ENCODE results near the gene ZNF331.

ZNF331 gene

DNA sequence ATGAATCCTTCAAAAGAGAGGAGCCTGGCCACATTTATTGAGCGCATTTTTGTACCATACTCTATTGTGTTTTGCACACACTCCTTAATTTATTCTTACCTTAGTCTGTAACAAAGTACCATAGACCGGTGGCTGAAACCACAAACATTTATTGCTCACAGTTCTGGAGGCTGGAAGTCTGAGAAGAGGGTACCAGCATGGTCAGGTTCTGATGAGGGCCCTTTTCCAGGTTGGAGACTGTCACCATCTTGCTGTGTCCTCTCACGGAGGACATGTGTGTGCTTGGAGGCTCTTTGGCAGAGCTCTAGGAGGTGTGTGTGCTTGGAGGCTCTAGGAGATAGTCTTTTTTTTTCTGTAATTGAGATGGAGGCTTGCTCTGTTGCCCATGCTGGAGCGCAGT is 2.1 kb downstream of the ZNF331 start:
- Histone ChIP-seq H3K9me2 (replicated peaks; ENCODE audit: insufficient read depth, low read length) (no peaks in the 10 kb centered on the region), H3K27me3 (ENCODE audit: low read length) (no peaks in the 10 kb centered on the region), H3K79me2 (ENCODE audit: insufficient read depth, low read length) (no peaks in the 10 kb centered on the region; the same call in 1 of the 2 replicates), H3K4me3 (ENCODE audit: insufficient read depth, low read length, poor library complexity, severe bottlenecking) (no peak overlapping the region), H2AFZ (ENCODE audit: low read depth, low read length, severe bottlenecking) (no peak overlapping the region), H3K27ac (ENCODE audit: low read depth, low read length) (no peak overlapping the region), H3K9me3 (ENCODE audit: insufficient read depth, low read length) (no peaks in the 10 kb centered on the region), H3K4me2 (ENCODE audit: low read depth, low read length, poor library complexity, severe bottlenecking) (no peak overlapping the region), H3K36me3 (ENCODE audit: low read length) (no peaks in the 10 kb centered on the region), H3K9ac (ENCODE audit: low read length) (no peak overlapping the region), H4K20me1 (ENCODE audit: low read depth, low read length) (no peaks in the 10 kb centered on the region), H3F3A (ENCODE audit: insufficient read depth) (no peaks in the 10 kb centered on the region)
- no peak for TF ChIP-seq EZH2phosphoT487 (conservative IDR thresholded peaks at IDR 0.05; ENCODE audit: low read length)
- no peak for TF ChIP-seq CTCF (IDR thresholded peaks at IDR 0.05; ENCODE audit: insufficient read depth, low read length, poor library complexity, severe bottlenecking)

- H3F3A ChIP-seq (ENCODE audit: insufficient read depth) = no peaks in the 10 kb centered on the region
- H3K9me3 ChIP-seq (ENCODE audit: insufficient read depth, low read length) = no peaks in the 10 kb centered on the region
- H3K79me2 ChIP-seq (ENCODE audit: insufficient read depth, low read length) = peaks cover 14% of the 10 kb centered on the region
- H3K9ac ChIP-seq (ENCODE audit: low read length) = no peak overlapping the region
- no peaks in the 10 kb centered on the region for H3K27me3 ChIP-seq (ENCODE audit: low read length)
- H2AFZ ChIP-seq (ENCODE audit: low read depth, low read length, severe bottlenecking) = no peak overlapping the region
- H4K20me1 ChIP-seq (ENCODE audit: low read depth, low read length) = no peaks in the 10 kb centered on the region
- H3K36me3 ChIP-seq (ENCODE audit: low read length) = no peaks in the 10 kb centered on the region
- no peak overlapping the region for H3K27ac ChIP-seq (ENCODE audit: low read depth, low read length)
- no peak overlapping the region for H3K4me3 ChIP-seq (ENCODE audit: insufficient read depth, low read length, poor library complexity, severe bottlenecking)
- no peak overlapping the region for H3K4me2 ChIP-seq (ENCODE audit: low read depth, low read length, poor library complexity, severe bottlenecking)
- no peak for TF ChIP-seq CTCF (IDR thresholded peaks at IDR 0.05; ENCODE audit: insufficient read depth, low read length, poor library complexity, severe bottlenecking)
- TF ChIP-seq EZH2phosphoT487 (conservative IDR thresholded peaks at IDR 0.05; ENCODE audit: low read length) = no peak
- H3K9me2 ChIP-seq (replicated peaks; ENCODE audit: insufficient read depth, low read length) = no peaks in the 10 kb centered on the region
Observed at GRCh38 chr19:53541971-53542370, 4.0 kb downstream of the ZNF331 start.

- no peak overlapping the region for H3K9ac ChIP-seq (ENCODE audit: low read length)
- no peaks in the 10 kb centered on the region for H3F3A ChIP-seq (ENCODE audit: insufficient read depth)
- no peak overlapping the region for H3K4me2 ChIP-seq (ENCODE audit: low read depth, low read length, poor library complexity, severe bottlenecking)
- TF ChIP-seq EZH2phosphoT487 (conservative IDR thresholded peaks at IDR 0.05; ENCODE audit: low read length) = no peak
- no peak for TF ChIP-seq CTCF (IDR thresholded peaks at IDR 0.05; ENCODE audit: insufficient read depth, low read length, poor library complexity, severe bottlenecking)
- no peak overlapping the region for H3K4me3 ChIP-seq (ENCODE audit: insufficient read depth, low read length, poor library complexity, severe bottlenecking)
- H3K27ac ChIP-seq (ENCODE audit: low read depth, low read length) = no peak overlapping the region
- H3K9me3 ChIP-seq (ENCODE audit: insufficient read depth, low read length) = no peaks in the 10 kb centered on the region
- no peaks in the 10 kb centered on the region for H3K9me2 ChIP-seq (replicated peaks; ENCODE audit: insufficient read depth, low read length)
- H3K27me3 ChIP-seq (ENCODE audit: low read length) = no peaks in the 10 kb centered on the region
- peaks cover 34% of the 10 kb centered on the region for H3K79me2 ChIP-seq (ENCODE audit: insufficient read depth, low read length)
- H2AFZ ChIP-seq (ENCODE audit: low read depth, low read length, severe bottlenecking) = no peak overlapping the region
- no peaks in the 10 kb centered on the region for H3K36me3 ChIP-seq (ENCODE audit: low read length)
- H4K20me1 ChIP-seq (ENCODE audit: low read depth, low read length) = no peaks in the 10 kb centered on the region
Observed at GRCh38 chr19:53545271-53546065, 7.5 kb downstream of the ZNF331 start.

All from SU-DHL-6 (cell line).